ENCODE measurements around the gene ADGRA3. TPM values are rescaled to one million over a fixed set of nuclear protein-coding genes. Genes with fewer than 3 reads are reported as not detected.

Gene ADGRA3
- polyA plus RNA-seq, 1 donor from 2014 or later: 40.5 TPM

- no peak for TF ChIP-seq EP300 (conservative IDR thresholded peaks at IDR 0.05; ENCODE audit: poor library complexity, severe bottlenecking)
- TF ChIP-seq MXI1 (conservative IDR thresholded peaks at IDR 0.05; ENCODE audit: poor library complexity, severe bottlenecking): no peak
- TF ChIP-seq REST (IDR thresholded peaks at IDR 0.05; ENCODE audit: borderline replicate concordance): no peak
- TF ChIP-seq POLR2AphosphoS5 (IDR thresholded peaks at IDR 0.05): no peak
- TF ChIP-seq SMC3 (conservative IDR thresholded peaks at IDR 0.05; ENCODE audit: poor library complexity): no peak
- TF ChIP-seq EZH2 (IDR thresholded peaks at IDR 0.05; ENCODE audit: borderline replicate concordance, insufficient read depth, low read length, poor library complexity, severe bottlenecking): no peak
- no peak for TF ChIP-seq TAF1 (IDR thresholded peaks at IDR 0.05; ENCODE audit: low read depth)
- TF ChIP-seq RAD21 (conservative IDR thresholded peaks at IDR 0.05): no peak
- no peak for TF ChIP-seq CTCF (IDR thresholded peaks at IDR 0.05; ENCODE audit: poor library complexity, severe bottlenecking)
- H3F3A ChIP-seq (ENCODE audit: insufficient read depth, low read length, poor library complexity, severe bottlenecking): no peaks in the 10 kb centered on the region
- H3K27ac ChIP-seq (ENCODE audit: low read length): no peak overlapping the region
- no peak overlapping the region for H3K4me3 ChIP-seq (ENCODE audit: low read length)
- H3K79me2 ChIP-seq (replicated peaks; ENCODE audit: insufficient read depth, low read length): peaks cover 15% of the 10 kb centered on the region
- H3K9me2 ChIP-seq (ENCODE audit: insufficient read depth, low read length): no peaks in the 10 kb centered on the region
- H3K4me2 ChIP-seq (ENCODE audit: low read length): no peak overlapping the region
- no peaks in the 10 kb centered on the region for H3K27me3 ChIP-seq (ENCODE audit: insufficient read depth, low read depth, low read length)
- H4K20me1 ChIP-seq (ENCODE audit: insufficient read depth): no peaks in the 10 kb centered on the region
- no peaks in the 10 kb centered on the region for H3K36me3 ChIP-seq (ENCODE audit: insufficient read depth, low read length)
- H2AFZ ChIP-seq (ENCODE audit: low read depth, low read length): no peak overlapping the region
- no peaks in the 10 kb centered on the region for H3K9me3 ChIP-seq (ENCODE audit: low read length)
- no peak overlapping the region for H3K9ac ChIP-seq (ENCODE audit: low read length)
These were observed 43.8 kb downstream of the ADGRA3 start for GRCh38 chr4:22471999-22472461.

- no peaks in the 10 kb centered on the region for H3F3A ChIP-seq (ENCODE audit: insufficient read depth, low read length, poor library complexity, severe bottlenecking)
- no peak overlapping the region for H3K4me2 ChIP-seq (ENCODE audit: low read length)
- H3K9ac ChIP-seq (ENCODE audit: low read length): no peak overlapping the region
- no peaks in the 10 kb centered on the region for H3K9me2 ChIP-seq (ENCODE audit: insufficient read depth, low read length)
- no peaks in the 10 kb centered on the region for H3K27me3 ChIP-seq (ENCODE audit: insufficient read depth, low read depth, low read length)
- H4K20me1 ChIP-seq (ENCODE audit: insufficient read depth): no peaks in the 10 kb centered on the region
- H3K79me2 ChIP-seq (replicated peaks; ENCODE audit: insufficient read depth, low read length): peaks cover 9% of the 10 kb centered on the region
- no peak for TF ChIP-seq EZH2 (IDR thresholded peaks at IDR 0.05; ENCODE audit: borderline replicate concordance, insufficient read depth, low read length, poor library complexity, severe bottlenecking)
- TF ChIP-seq TAF1 (IDR thresholded peaks at IDR 0.05; ENCODE audit: low read depth): no peak
- no peak for TF ChIP-seq SMC3 (conservative IDR thresholded peaks at IDR 0.05; ENCODE audit: poor library complexity)
- TF ChIP-seq RAD21 (conservative IDR thresholded peaks at IDR 0.05): no peak
- no peak for TF ChIP-seq EP300 (conservative IDR thresholded peaks at IDR 0.05; ENCODE audit: poor library complexity, severe bottlenecking)
- no peak for TF ChIP-seq REST (IDR thresholded peaks at IDR 0.05; ENCODE audit: borderline replicate concordance)
- TF ChIP-seq MXI1 (conservative IDR thresholded peaks at IDR 0.05; ENCODE audit: poor library complexity, severe bottlenecking): no peak
- TF ChIP-seq POLR2AphosphoS5 (IDR thresholded peaks at IDR 0.05): no peak
- TF ChIP-seq CTCF (IDR thresholded peaks at IDR 0.05; ENCODE audit: poor library complexity, severe bottlenecking): no peak
- H2AFZ ChIP-seq (ENCODE audit: low read depth, low read length): no peak overlapping the region
- H3K4me3 ChIP-seq (ENCODE audit: low read length): no peak overlapping the region
- H3K9me3 ChIP-seq (ENCODE audit: low read length): no peaks in the 10 kb centered on the region
- no peaks in the 10 kb centered on the region for H3K36me3 ChIP-seq (ENCODE audit: insufficient read depth, low read length)
- H3K27ac ChIP-seq (ENCODE audit: low read length): no peak overlapping the region
These were observed 44.4 kb downstream of the ADGRA3 start for GRCh38 chr4:22471419-22471818.
